Left lobe of liver (tissue), 2 donors: ENCODE results near the gene TULP1. TPM values are rescaled to one million over a fixed set of nuclear protein-coding genes. Genes with fewer than 3 reads are reported as not detected.
A peak's percentile ranks its signal among the peaks of the same experiment; 100 is the strongest.

Source experiments
- ATAC-seq: fragments of 200-7000 bp; cut with Tn5 transposase; one replicate; pipeline ENCODE4 v1.9.1; 2020; ENCODE audit warnings: mild to moderate bottlenecking, moderate library complexity
- DNase-seq: peaks from one replicate; pipeline ENCODE4 v3.0.0-alpha.2; 2020; ENCODE audit warnings: low spot score
- total RNA-seq: library from RNA; stranded (reverse); gene quantifications from one replicate; pipeline ENCODE4 v1.2.1, GENCODE V29; 2021
- donor health status: DM: no; HTN: no; CAD: no; lungs with moderate emphysema.
- donor health status: DM: no; HTN: yes; CAD: no.

The TULP1 gene
- total RNA-seq, 1 donor from 2014 or later: not detected

GRCh38 chr6:35468980-35469750 lies 43.5 kb downstream of the TULP1 start:
- ATAC-seq (peak; percentile 22), DNase-seq (no peak)

GRCh38 chr6:35468181-35468979 lies 44.3 kb downstream of the TULP1 start, which contains the start of gene RPL10A:
Gene RPL10A, plus strand, starts transcription at chr6:35468401. Its CDS starts 34 bp downstream, at chr6:35468435.
- ATAC-seq (peak; percentile 91), DNase-seq (peak; percentile 98)

GRCh38 chr6:35465646-35466045 lies 47.0 kb downstream of the TULP1 start:
- no peak for DNase-seq
- ATAC-seq: no peak

GRCh38 chr6:35463292-35463691 lies 49.4 kb downstream of the TULP1 start:
- DNase-seq (no peak), ATAC-seq (peak; percentile 15)

- DNase-seq (no peak), ATAC-seq (no peak)
Observed at GRCh38 chr6:35461270-35461669, 51.4 kb downstream of the TULP1 start.

GRCh38 chr6:35457907-35458306 lies 54.8 kb downstream of the TULP1 start:
- DNase-seq (no peak), ATAC-seq (no peak)

GRCh38 chr6:35454391-35455110 lies 58.1 kb downstream of the TULP1 start:
- DNase-seq (no peak), ATAC-seq (no peak)

GRCh38 chr6:35453236-35453635 lies 59.5 kb downstream of the TULP1 start:
- DNase-seq (no peak), ATAC-seq (no peak)

- ATAC-seq (peak; percentile 95), DNase-seq (peak; percentile 97)
Observed at GRCh38 chr6:35452183-35453090, 60.3 kb downstream of the TULP1 start, which contains the start of gene FANCE. Gene FANCE, plus strand, starts transcription at chr6:35452338. Its CDS starts 208 bp downstream, at chr6:35452546.

GRCh38 chr6:35451354-35452182 lies 61.1 kb downstream of the TULP1 start:
- DNase-seq: no peak
- ATAC-seq: no peak

GRCh38 chr6:35449287-35449881 lies 63.3 kb downstream of the TULP1 start:
- peak; percentile 75 for ATAC-seq
- no peak for DNase-seq

- DNase-seq (no peak), ATAC-seq (no peak)
Observed at GRCh38 chr6:35448191-35448590, 64.5 kb downstream of the TULP1 start.

Other genes starting within 250 kb of the TULP1 start
- 1.5 TPM for gene DEF6, start 215.1 kb downstream of the TULP1 start, total RNA-seq
- gene PPARD, start 170.3 kb downstream of the TULP1 start, total RNA-seq: 10.8 TPM
- gene FANCE, start 60.6 kb downstream of the TULP1 start, total RNA-seq: 1.1 TPM
- gene RPL10A, start 44.5 kb downstream of the TULP1 start, total RNA-seq: 411 TPM
- gene TEAD3, start 15.8 kb downstream of the TULP1 start, total RNA-seq: 6.3 TPM
- gene FKBP5, start 176.0 kb upstream of the TULP1 start, total RNA-seq: 156 TPM
- gene ARMC12, start 224.1 kb upstream of the TULP1 start, total RNA-seq: 4.6 TPM